Progenitor cell of endocrine pancreas (in vitro differentiated cells): ENCODE results near the gene CLDN12. TPM values are rescaled to one million over a fixed set of nuclear protein-coding genes. Genes with fewer than 3 reads are reported as not detected.
A peak's percentile ranks its signal among the peaks of the same experiment; 100 is the strongest.

ENCODE experiments used
- DNase-seq: peaks from one replicate; pipeline ENCODE4 v3.0.0; 2021; ENCODE audit warnings: low spot score; ENCODE audit not compliant: unreplicated experiment
- H3K27ac Mint-ChIP-seq: 2 replicates; pipeline ENCODE4 v1.8.0; 2021; ENCODE audit warnings: mild to moderate bottlenecking, moderate library complexity, mixed read lengths
- H3K27me3 Mint-ChIP-seq: 2 replicates; pipeline ENCODE4 v1.8.0; 2021; ENCODE audit warnings: mixed read lengths
- H3K36me3 Mint-ChIP-seq: 2 replicates; pipeline ENCODE4 v1.8.0; 2022; ENCODE audit warnings: mixed read lengths; ENCODE audit not compliant: insufficient read depth
- H3K4me1 Mint-ChIP-seq: 2 replicates; pipeline ENCODE4 v1.8.0; 2021; ENCODE audit warnings: low read depth, mixed read lengths
- H3K4me3 Mint-ChIP-seq: 2 replicates; pipeline ENCODE4 v1.8.0; 2021; ENCODE audit warnings: low read depth, mild to moderate bottlenecking, moderate library complexity, mixed read lengths
- H3K9me3 Mint-ChIP-seq: 2 replicates; pipeline ENCODE4 v1.8.0; 2021; ENCODE audit warnings: low read depth, mixed read lengths
- total RNA-seq: library from RNA; stranded (reverse); gene quantifications from 2 replicates; pipeline ENCODE4 v1.2.1, GENCODE V29; 2021
- TF ChIP-seq, protein P1 (sequence below): fragments of 200-600 bp; sonication (generic); IDR thresholded peaks from one replicate; pipeline ENCODE4 v1.5.0; 2021; ENCODE audit warnings: antibody characterized with exemption, mild to moderate bottlenecking; ENCODE audit not compliant: unreplicated experiment

The CLDN12 gene
- total RNA-seq, 1 donor from 2014 or later = 56.6 TPM

DNA sequence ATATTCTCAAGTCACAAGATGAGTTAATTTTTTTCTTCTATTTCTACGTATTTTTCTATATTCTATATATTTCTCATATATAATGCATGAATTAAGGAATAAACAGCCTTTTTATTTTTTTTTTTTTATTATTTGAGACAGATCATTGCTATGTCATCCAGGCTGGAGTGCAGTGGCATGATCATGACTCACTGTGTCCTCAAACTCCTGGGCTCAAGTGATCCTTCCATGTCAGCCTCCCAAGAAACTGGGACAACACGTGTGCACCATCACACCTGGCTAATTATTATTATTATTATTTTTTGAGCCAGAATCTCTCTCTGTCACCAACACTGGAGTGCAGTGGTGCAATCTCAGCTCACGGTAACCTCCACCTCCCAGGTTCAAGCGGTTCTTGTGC, 1.5 kb downstream of the CLDN12 start:
- Mint-ChIP-seq H3K4me3 (peak overlapping the region; percentile 98), H3K4me1 (peaks cover 15% of the 10 kb centered on the region), H3K36me3 (peaks cover 8% of the 10 kb centered on the region), H3K27ac (no peak overlapping the region), H3K27me3 (peaks cover 23% of the 10 kb centered on the region), H3K9me3 (no peaks in the 10 kb centered on the region)
- TF ChIP-seq, protein P1, sequence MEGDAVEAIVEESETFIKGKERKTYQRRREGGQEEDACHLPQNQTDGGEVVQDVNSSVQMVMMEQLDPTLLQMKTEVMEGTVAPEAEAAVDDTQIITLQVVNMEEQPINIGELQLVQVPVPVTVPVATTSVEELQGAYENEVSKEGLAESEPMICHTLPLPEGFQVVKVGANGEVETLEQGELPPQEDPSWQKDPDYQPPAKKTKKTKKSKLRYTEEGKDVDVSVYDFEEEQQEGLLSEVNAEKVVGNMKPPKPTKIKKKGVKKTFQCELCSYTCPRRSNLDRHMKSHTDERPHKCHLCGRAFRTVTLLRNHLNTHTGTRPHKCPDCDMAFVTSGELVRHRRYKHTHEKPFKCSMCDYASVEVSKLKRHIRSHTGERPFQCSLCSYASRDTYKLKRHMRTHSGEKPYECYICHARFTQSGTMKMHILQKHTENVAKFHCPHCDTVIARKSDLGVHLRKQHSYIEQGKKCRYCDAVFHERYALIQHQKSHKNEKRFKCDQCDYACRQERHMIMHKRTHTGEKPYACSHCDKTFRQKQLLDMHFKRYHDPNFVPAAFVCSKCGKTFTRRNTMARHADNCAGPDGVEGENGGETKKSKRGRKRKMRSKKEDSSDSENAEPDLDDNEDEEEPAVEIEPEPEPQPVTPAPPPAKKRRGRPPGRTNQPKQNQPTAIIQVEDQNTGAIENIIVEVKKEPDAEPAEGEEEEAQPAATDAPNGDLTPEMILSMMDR = no peak
- no peak for DNase-seq

DNA sequence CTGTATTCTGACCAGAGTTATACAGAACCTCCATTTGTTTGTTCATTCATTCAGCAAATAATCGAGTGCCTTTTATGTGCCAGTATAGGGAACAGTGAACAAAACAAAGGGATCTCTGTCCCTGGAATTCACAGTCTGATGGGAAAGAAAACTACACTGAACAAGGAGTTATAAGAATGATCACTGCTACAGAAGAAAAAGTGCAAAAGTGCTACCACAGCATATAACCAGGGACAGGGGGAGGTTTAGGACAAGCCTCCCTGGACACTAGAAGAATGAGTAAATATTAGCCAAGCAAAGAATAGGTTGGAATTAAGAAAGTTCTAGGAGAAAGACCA, 4.2 kb downstream of the CLDN12 start:
- no peak for DNase-seq
- Mint-ChIP-seq H3K4me3 (no peak overlapping the region), H3K36me3 (peaks cover 14% of the 10 kb centered on the region), H3K4me1 (peaks cover 15% of the 10 kb centered on the region), H3K27me3 (no peaks in the 10 kb centered on the region), H3K27ac (peak overlapping the region; percentile 9), H3K9me3 (no peaks in the 10 kb centered on the region)
- TF ChIP-seq, protein P1 = no peak

DNA sequence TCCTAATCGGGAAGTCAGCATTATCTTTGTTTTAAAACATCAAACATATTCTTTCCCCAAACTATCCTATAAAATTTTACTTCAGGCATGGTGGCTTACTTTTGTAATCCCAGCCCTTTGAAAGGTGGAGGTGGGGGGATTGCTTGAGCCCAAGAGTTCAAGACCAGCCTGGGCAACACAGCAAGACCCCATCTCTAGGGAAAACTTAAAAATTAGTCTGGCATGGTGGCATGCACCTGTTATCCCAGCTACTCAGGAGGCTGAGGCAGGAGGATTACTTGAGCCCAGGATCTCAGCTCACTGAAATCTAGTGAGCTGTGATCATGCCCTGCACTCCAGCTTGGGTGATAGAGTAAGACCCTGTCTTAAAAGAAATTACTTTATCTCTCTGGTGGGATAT, 4.9 kb downstream of the CLDN12 start:
- Mint-ChIP-seq H3K4me1 (peaks cover 16% of the 10 kb centered on the region), H3K9me3 (no peaks in the 10 kb centered on the region), H3K27me3 (no peaks in the 10 kb centered on the region), H3K27ac (no peak overlapping the region), H3K4me3 (no peak overlapping the region), H3K36me3 (peaks cover 17% of the 10 kb centered on the region)
- TF ChIP-seq, protein P1 = no peak
- no peak for DNase-seq

DNA sequence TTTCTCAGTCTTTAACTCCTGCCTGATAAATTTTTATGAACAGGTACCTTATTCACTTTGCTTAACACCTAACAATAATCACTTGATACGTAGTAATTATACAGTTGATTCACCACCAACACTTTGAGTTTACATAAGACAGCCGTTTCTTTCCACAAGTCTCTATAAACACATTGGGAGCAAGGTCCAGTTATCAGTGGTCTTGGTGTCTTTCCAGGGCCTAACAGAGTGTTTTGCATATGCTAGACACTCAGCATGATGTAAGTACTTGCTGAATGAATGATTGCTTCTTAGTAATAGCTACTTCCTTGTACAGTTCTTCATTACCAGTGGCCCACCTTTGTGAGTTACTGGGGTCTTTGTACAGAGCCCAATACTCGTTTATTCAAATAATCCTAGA, 6.4 kb downstream of the CLDN12 start:
- TF ChIP-seq, protein P1 = no peak
- Mint-ChIP-seq H3K4me3 (no peak overlapping the region), H3K27ac (no peak overlapping the region), H3K4me1 (peaks cover 10% of the 10 kb centered on the region), H3K36me3 (peaks cover 18% of the 10 kb centered on the region), H3K9me3 (no peaks in the 10 kb centered on the region), H3K27me3 (no peaks in the 10 kb centered on the region)
- DNase-seq = no peak

DNA sequence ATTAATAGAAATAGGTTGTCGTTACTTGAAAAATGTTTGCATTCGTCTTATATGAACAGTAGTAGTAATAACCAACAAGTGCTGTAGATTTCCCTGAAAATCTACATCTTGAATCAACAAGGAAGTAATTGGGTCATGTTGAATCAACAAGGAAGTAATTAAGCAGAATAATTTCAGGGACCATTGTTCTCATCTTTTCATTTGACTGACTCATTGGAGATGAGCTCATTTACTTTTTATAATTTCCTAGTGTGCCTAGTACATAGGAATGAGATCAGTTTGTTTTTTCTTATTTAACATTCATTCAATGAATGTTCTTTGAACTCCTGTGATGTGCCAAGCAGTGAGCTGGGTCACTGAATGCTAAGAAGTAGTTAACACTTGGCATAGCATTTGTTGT, 8.2 kb downstream of the CLDN12 start:
- no peak overlapping the region for H3K4me3 Mint-ChIP-seq
- peaks cover 18% of the 10 kb centered on the region for H3K36me3 Mint-ChIP-seq
- no peak for DNase-seq
- peaks cover 10% of the 10 kb centered on the region for H3K4me1 Mint-ChIP-seq
- H3K27me3 Mint-ChIP-seq = no peaks in the 10 kb centered on the region
- TF ChIP-seq, protein P1 = no peak
- no peak overlapping the region for H3K27ac Mint-ChIP-seq
- no peaks in the 10 kb centered on the region for H3K9me3 Mint-ChIP-seq
